GM12873 (cell line): ENCODE data around the gene PGK1.

Experiments used
- TF ChIP-seq, protein P1 (sequence below): IDR thresholded peaks from 2 replicates; pipeline ENCODE4 v1.5.1; 2012; ENCODE audit warnings: low read depth, mild to moderate bottlenecking, moderate library complexity, low read length, control low read depth; ENCODE audit not compliant: insufficient read depth; ENCODE audit errors: missing control alignments

The PGK1 gene

DNA sequence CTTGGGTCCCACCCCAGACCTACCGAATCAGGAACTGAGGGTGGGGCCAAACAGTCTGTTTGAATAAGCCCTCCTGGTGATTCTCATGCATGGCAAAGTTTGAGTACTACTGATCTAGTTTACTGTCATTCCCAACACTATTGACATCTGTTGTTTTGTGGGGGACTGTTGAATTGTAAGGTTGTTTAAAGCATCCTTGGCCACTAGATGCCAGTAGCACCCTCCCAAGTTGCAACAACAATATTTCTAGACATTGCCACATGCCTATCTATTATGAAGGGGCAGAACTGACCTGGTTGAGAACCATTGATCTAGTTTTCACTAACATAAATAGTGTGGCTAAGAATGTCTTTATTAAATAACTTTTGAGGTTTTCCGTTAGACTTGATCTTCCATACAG lies 20.3 kb downstream of the PGK1 start:
- TF ChIP-seq, protein P1, sequence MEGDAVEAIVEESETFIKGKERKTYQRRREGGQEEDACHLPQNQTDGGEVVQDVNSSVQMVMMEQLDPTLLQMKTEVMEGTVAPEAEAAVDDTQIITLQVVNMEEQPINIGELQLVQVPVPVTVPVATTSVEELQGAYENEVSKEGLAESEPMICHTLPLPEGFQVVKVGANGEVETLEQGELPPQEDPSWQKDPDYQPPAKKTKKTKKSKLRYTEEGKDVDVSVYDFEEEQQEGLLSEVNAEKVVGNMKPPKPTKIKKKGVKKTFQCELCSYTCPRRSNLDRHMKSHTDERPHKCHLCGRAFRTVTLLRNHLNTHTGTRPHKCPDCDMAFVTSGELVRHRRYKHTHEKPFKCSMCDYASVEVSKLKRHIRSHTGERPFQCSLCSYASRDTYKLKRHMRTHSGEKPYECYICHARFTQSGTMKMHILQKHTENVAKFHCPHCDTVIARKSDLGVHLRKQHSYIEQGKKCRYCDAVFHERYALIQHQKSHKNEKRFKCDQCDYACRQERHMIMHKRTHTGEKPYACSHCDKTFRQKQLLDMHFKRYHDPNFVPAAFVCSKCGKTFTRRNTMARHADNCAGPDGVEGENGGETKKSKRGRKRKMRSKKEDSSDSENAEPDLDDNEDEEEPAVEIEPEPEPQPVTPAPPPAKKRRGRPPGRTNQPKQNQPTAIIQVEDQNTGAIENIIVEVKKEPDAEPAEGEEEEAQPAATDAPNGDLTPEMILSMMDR, result peak; percentile 45

DNA sequence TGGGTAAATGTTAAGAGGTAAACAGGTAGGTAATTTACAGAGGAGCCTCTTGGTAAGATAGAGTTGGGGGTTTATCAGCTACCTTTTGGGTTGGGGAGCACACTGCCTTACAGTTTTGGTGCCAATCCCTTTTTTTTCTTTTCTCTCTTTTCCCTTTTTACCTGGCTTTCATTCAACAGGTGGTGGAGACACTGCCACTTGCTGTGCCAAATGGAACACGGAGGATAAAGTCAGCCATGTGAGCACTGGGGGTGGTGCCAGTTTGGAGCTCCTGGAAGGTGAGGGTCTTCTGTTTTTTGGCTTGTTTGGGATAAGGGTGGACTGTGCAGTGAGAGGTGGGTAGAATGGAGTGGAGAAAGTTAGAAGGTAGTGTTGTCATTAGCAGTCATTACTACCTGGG lies 21.1 kb downstream of the PGK1 start:
- TF ChIP-seq, protein P1, result no peak

DNA sequence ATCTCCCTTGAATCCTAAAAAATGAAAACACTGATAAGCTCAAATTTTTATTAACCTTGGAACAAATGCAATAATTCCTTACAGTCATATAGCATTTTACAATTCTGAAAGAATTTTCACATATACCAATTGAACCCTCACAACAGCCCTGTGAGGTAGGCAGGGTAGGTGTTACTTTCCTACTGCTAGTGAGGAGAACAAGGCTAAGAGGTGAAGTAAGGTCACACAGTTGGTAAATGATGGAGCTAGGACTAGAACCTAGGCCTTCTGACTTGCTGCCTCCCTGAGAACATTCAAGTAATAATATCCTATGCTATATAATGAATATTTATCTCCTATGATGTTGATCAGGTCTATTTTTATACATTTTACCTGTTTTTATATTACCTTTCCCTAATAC lies 25.7 kb downstream of the PGK1 start:
- TF ChIP-seq, protein P1, result no peak

DNA sequence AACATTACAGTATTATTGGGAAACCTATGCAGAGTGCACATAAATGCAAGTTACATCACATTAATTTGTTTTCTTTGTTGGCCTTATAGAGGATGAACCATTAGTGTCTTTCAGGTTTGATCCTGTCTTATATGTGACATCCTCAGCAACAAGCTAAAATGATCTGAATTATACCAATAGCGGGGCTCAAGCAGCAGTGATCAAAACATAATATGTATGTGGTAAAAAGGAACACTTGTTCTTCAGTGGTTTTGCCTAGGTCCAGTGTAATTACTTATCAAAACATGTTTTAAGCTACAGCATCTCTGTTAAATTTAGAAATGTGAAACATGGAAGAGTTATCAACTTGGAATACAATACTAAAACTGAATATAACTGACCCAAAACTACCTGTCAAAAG lies 26.3 kb downstream of the PGK1 start:
- TF ChIP-seq, protein P1, result no peak

DNA sequence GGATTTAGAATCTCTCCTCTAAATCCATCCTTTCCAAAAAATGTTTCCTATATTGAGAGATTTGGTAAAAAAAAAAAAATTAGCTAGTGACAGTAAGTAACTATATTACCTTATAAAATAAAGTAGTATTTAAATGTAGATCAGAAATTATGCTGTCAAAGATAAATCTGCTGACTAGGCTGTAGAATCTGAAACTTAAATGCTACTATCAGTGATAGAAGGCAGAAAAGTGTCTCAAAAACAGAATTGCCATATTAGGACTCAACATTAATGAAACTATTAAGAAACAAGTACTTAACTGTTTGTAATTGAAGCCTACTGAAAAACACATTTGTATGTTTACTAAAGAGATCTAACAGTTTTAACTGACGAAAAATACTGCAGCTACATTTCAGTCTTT lies 27.1 kb downstream of the PGK1 start:
- TF ChIP-seq, protein P1, result no peak

DNA sequence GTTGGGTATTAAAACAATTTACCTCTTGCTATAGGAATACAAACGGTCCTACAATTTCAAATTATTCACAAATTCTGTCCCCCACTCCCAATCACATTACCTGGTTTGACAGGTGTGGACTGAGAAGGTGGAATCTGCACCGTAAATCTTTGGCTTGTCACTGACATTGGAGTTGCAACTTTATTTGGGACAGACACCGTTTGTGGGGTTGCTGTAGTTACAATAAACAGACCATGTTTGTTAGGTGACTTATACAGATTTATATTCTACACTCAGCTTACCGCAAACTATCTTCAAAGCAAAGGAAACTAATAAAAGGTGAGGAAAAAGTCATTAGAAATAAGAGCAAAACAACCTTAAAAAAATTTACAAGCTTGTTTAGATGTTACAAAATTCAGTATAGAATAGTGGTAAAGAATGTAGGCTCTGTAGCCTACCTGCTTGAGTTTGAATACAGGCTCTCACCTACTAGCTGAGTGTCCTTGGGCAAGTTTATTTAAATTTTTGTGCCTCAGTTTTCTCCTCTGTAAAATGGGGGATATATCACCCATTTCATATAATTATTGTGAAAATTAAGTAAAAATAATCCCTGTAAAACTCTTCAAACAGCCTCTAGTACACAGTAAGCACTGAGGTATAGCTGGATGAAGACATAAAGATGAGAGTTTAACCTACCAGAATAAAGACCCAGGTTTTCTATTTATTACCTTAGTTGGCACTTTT lies 29.4 kb downstream of the PGK1 start:
- TF ChIP-seq, protein P1, result no peak

DNA sequence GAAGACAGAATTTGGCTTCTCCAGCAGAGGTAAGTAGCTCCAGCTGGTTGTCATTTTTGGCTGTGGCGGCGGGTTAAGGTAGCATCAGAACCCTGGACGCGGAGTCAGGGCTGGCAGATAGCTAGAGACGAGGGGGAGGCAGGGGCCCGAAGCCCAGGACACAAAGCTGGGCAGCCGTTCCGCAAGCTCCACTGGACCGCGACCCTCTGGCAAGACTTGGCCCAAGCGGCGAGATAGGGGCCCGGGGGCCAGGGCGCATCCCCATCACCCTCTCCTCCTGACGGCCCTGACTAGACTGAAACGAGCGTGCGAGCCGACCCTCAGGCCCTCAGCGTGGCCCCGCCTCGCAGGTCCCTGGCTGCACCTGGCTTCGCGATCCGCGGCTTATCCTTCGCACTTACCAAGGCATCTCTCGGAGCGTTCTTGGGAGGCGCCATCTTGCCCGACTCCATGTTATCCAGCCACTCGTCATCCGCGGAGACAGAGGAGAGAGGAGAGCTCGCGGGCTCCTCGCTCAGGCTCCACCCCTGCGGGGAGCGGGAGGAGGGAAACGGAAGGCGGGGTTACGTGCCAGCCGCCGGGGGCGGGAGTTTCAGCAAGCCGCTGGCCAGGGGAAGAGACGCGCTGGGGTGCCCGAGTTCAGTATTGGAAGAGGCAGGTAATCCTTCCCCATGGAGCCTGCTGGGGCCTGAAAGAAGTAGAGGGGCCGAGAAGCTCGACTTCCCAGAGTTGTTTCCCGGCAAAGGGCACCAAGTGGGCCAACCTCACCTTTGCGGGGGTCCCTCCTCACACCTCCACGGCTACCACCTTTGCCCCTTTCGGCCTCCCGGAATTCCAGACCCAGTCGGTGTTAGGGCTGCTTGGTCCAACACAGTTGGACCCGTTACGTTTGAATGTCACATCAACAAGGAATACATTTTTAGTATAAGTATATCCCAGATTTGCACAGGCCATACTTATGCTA lies 35.4 kb downstream of the PGK1 start, which contains the start of gene TAF9B:
Gene TAF9B, minus strand, starts transcription at position 491 of the 964 bp plus-strand sequence. Its CDS starts 39 bp downstream, at position 452.
- TF ChIP-seq, protein P1, result no peak
